Endodermal cell (in vitro differentiated cells): Measurements from ENCODE around the gene GRN. TPM values are rescaled to one million over a fixed set of nuclear protein-coding genes. Genes with fewer than 3 reads are reported as not detected.
A peak's percentile ranks its signal among the peaks of the same experiment; 100 is the strongest.

Source experiments
- DNase-seq: peaks from one replicate; pipeline ENCODE4 v3.0.0-alpha.2; 2017
- H3K27ac ChIP-seq: 2 replicates; pipeline ENCODE4 v1.5.1; 2013; ENCODE audit warnings: mild to moderate bottlenecking, low read depth, low read length, moderate library complexity
- H3K27me3 ChIP-seq: 2 replicates; pipeline ENCODE4 v1.6.1; 2013; ENCODE audit warnings: mild to moderate bottlenecking, low read length, moderate library complexity; ENCODE audit not compliant: insufficient read depth, control insufficient read depth, poor library complexity, severe bottlenecking
- H3K36me3 ChIP-seq: 2 replicates; pipeline ENCODE4 v1.7.0; 2013; ENCODE audit warnings: mild to moderate bottlenecking, low read length, moderate library complexity; ENCODE audit not compliant: control insufficient read depth, insufficient read depth
- H3K4me1 ChIP-seq: one replicate; pipeline ENCODE4 v1.7.0; 2013; ENCODE audit warnings: low read length; ENCODE audit not compliant: control insufficient read depth, insufficient read depth
- H3K4me3 ChIP-seq: 2 replicates; pipeline ENCODE4 v1.5.1; 2013; ENCODE audit warnings: mild to moderate bottlenecking, low read length, moderate library complexity
- H3K9ac ChIP-seq: 2 replicates; pipeline ENCODE4 v1.6.1; 2013; ENCODE audit warnings: mild to moderate bottlenecking, low read length, moderate library complexity; ENCODE audit not compliant: poor library complexity, severe bottlenecking; ENCODE audit errors: extremely low read depth
- H3K9me3 ChIP-seq: 2 replicates; pipeline ENCODE4 v1.6.1; 2013; ENCODE audit warnings: mild to moderate bottlenecking, low read length, moderate library complexity; ENCODE audit not compliant: control insufficient read depth
- H3K27ac Mint-ChIP-seq: 2 replicates; pipeline ENCODE4 v1.8.0; 2020; ENCODE audit warnings: mixed read lengths
- H3K27me3 Mint-ChIP-seq: 2 replicates; pipeline ENCODE4 v1.8.0; 2021; ENCODE audit warnings: mild to moderate bottlenecking, mixed read lengths; ENCODE audit not compliant: insufficient read depth
- H3K36me3 Mint-ChIP-seq: 2 replicates; pipeline ENCODE4 v1.8.0; 2020; ENCODE audit warnings: low read depth, mixed read lengths
- H3K4me1 Mint-ChIP-seq: 2 replicates; pipeline ENCODE4 v1.8.0; 2020; ENCODE audit warnings: mixed read lengths
- H3K4me3 Mint-ChIP-seq: 2 replicates; pipeline ENCODE4 v1.8.0; 2020; ENCODE audit warnings: mild to moderate bottlenecking, moderate library complexity, mixed read lengths
- H3K9me3 Mint-ChIP-seq: 2 replicates; pipeline ENCODE4 v1.8.0; 2020; ENCODE audit warnings: mild to moderate bottlenecking, mixed read lengths
- CTCF ChIP-seq: fragments of 200-600 bp; sonication (generic); conservative IDR thresholded peaks from 2 replicates; pipeline ENCODE4 v1.5.0; 2021; ENCODE audit warnings: antibody characterized with exemption, mild to moderate bottlenecking
- WGBS, 2 experiments: methylation state at CpG; one replicate each; pipeline versions ENCODE4 v1.1.5 to v1.1.7; 2013; ENCODE audit warnings: missing lambda C conversion rate in 2 of 2, mixed read lengths in 1 of 2; ENCODE audit not compliant: insufficient coverage in 1 of 2, insufficient read length in 1 of 2; 5-methylcytosine and 5-hydroxymethylcytosine counted together
- total RNA-seq, 2 donors: library from RNA; stranded (reverse); fragmentation: NEBNext Ultra II Directional in 1 of 2; extraction: Animal tissue kit (Norgen Biotek cat#: 25700) in 1 of 2; gene quantifications; 2 replicates in 1 of 2; 3 replicates in 1 of 2; pipeline ENCODE4 v1.2.1, GENCODE V29; 2021

Gene GRN
- total RNA-seq, 2 donors from 2014 or later = 178 to 205 TPM

DNA sequence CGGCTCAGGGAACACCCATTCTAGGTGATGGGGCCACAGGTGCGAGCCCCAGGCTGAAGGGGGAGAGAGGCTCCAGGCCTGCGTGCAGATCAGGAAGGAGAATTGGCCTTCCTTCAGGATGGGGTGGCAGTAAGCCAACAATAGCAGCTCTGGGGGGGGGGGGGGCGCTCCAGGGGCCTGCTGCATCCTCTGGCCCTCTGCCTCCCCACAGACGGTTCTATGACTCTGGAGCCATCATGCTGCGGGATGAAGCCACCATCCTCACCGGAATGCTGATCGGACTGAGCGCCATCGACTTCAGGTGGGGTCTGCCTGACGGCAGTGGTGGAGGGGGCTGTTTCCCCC, 30.6 kb upstream of the GRN start:
- peaks cover 11% of the 10 kb centered on the region for H3K4me1 Mint-ChIP-seq
- H3K4me3 Mint-ChIP-seq = peak overlapping the region; percentile 56

GRCh38 chr17:44314869-44315661, 30.0 kb upstream of the GRN start:
- H3K4me1 ChIP-seq = no peaks in the 10 kb centered on the region
- Mint-ChIP-seq H3K27ac (no peak overlapping the region), H3K27me3 (peaks cover 34% of the 10 kb centered on the region), H3K36me3 (peaks cover 5% of the 10 kb centered on the region), H3K4me3 (peak overlapping the region; percentile 56), H3K9me3 (no peaks in the 10 kb centered on the region), H3K4me1 (peaks cover 11% of the 10 kb centered on the region)
- peaks cover 20% of the 10 kb centered on the region for H3K27me3 ChIP-seq
- 2 to 3% methylated on average over 19 to 81 of the region's 81 CpGs for WGBS, 2 experiments
- DNase-seq = peak; percentile 94
- no peak overlapping the region for H3K27ac ChIP-seq
- no peak overlapping the region for H3K9ac ChIP-seq
- peak overlapping the region; percentile 76 for H3K4me3 ChIP-seq
- H3K9me3 ChIP-seq = no peaks in the 10 kb centered on the region
- H3K36me3 ChIP-seq = peaks cover 7% of the 10 kb centered on the region
- no peak for TF ChIP-seq CTCF

More for the DNA sequence above, 30.6 kb upstream of the GRN start:
- Histone ChIP-seq H3K9me3 (no peaks in the 10 kb centered on the region), H3K27me3 (peaks cover 20% of the 10 kb centered on the region), H3K9ac (no peak overlapping the region), H3K27ac (no peak overlapping the region), H3K36me3 (peaks cover 2% of the 10 kb centered on the region), H3K4me3 (peak overlapping the region; percentile 67), H3K4me1 (no peaks in the 10 kb centered on the region)
- 77% methylated on average over 10 of the region's 11 CpGs; no CpG with 5 or more reads in 1 of the 2 experiments for WGBS, 2 experiments
- no peak overlapping the region for H3K27ac Mint-ChIP-seq
- no peak for DNase-seq
- no peak for TF ChIP-seq CTCF
- H3K27me3 Mint-ChIP-seq = peaks cover 39% of the 10 kb centered on the region
- H3K9me3 Mint-ChIP-seq = no peaks in the 10 kb centered on the region
- peaks cover 3% of the 10 kb centered on the region for H3K36me3 Mint-ChIP-seq

DNA sequence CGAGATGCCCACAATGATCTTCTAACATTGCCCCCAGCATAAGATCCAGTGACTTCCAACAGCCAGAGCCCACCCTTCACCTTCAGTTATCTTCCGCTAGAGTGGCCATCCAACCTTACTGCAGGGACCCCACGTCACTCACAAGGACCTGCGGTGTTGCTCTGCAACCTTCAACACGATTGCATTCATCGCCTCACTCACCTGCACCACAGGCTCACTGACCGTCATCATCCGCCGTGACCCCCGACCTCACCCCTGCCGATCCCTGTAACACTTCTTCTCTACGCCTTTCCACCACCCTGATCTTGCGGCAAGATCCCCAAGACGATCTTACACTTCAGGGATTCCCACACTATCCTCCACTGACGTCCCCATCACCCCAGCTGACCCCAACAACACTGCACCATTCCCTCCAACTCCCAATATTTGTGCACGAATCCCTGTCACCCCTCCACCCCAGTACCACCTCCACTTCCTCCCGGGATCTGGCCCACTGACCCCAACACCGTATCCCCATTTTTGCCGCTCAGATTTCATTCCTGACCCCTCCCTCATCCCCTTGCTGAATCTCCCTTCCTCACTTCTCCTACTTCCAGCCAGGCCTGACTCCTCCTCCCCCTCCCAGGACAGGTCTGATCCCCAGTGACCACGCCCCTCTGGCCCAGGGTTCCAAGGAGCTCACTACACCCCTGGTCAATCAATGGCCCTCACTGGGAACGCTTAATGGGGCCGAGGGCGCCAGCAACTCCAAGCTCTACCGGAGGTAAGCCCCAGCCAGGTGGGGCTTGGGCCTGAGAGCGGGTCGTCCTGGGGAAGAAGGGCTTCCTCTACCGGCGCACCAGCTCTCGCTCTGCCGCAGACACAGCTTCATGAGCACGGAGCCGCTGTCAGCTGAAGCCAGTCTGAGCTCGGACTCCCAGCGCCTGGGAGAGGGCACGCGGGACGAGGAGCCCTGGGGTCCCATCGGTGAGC, 29.1 kb upstream of the GRN start:
- DNase-seq = peak; percentile 99
- Mint-ChIP-seq H3K27me3 (peaks cover 34% of the 10 kb centered on the region), H3K4me3 (peak overlapping the region; percentile 56), H3K36me3 (peaks cover 6% of the 10 kb centered on the region), H3K9me3 (no peaks in the 10 kb centered on the region), H3K27ac (peak overlapping the region; percentile 3), H3K4me1 (peaks cover 11% of the 10 kb centered on the region)
- H3K36me3 ChIP-seq = peaks cover 16% of the 10 kb centered on the region
- 6 to 13% methylated on average over 22 to 38 of the region's 38 CpGs for WGBS, 2 experiments
- H3K9ac ChIP-seq = peak overlapping the region; percentile 23
- peaks cover 20% of the 10 kb centered on the region for H3K27me3 ChIP-seq
- H3K27ac ChIP-seq = no peak overlapping the region
- H3K4me1 ChIP-seq = no peaks in the 10 kb centered on the region
- H3K9me3 ChIP-seq = no peaks in the 10 kb centered on the region
- H3K4me3 ChIP-seq = peak overlapping the region; percentile 76
- no peak for TF ChIP-seq CTCF
